Aorta (tissue), 5 donors: ENCODE results near the gene MGAT1. TPM values are rescaled to one million over a fixed set of nuclear protein-coding genes. Genes with fewer than 3 reads are reported as not detected.
"Not testable (repeated sequence)": the region's sequence is repeated elsewhere in the genome, so short reads cannot be mapped to it uniquely, and the experiment has no call there.

ENCODE experiments used
- ATAC-seq: fragments of 200-7000 bp; cut with Tn5 transposase; one replicate; pipeline ENCODE4 v1.9.1; 2022; ENCODE audit warnings: moderate library complexity; ENCODE audit not compliant: low FRiP score
- DNase-seq, 2 donors: peaks; one replicate each; pipeline ENCODE4 v3.0.0-alpha.2; 2020
- H3K27ac ChIP-seq, 2 donors: one replicate each; pipeline ENCODE4 v1.5.1; 2013; ENCODE audit warnings: low read length in 2 of 2, mild to moderate bottlenecking in 2 of 2, moderate library complexity in 2 of 2, control low read depth in 1 of 2, inconsistent platforms in 1 of 2, low read depth in 1 of 2
- H3K27me3 ChIP-seq, 2 donors: one replicate each; pipeline ENCODE4 v1.6.1; 2013; ENCODE audit warnings: control low read depth in 1 of 2, low read length in 1 of 2, mild to moderate bottlenecking in 1 of 2, moderate library complexity in 1 of 2; ENCODE audit not compliant: insufficient read depth in 2 of 2, control insufficient read depth in 1 of 2
- H3K36me3 ChIP-seq, 2 donors: one replicate each; pipeline ENCODE4 v1.6.1; 2013; ENCODE audit warnings: control low read depth in 1 of 2, low read length in 1 of 2, mild to moderate bottlenecking in 1 of 2; ENCODE audit not compliant: insufficient read depth in 2 of 2, control insufficient read depth in 1 of 2
- H3K4me1 ChIP-seq, 2 donors: one replicate each; pipeline ENCODE4 v1.6.1; 2013; ENCODE audit warnings: low read length in 2 of 2, control low read depth in 1 of 2, mild to moderate bottlenecking in 1 of 2, moderate library complexity in 1 of 2; ENCODE audit not compliant: insufficient read depth in 2 of 2, control insufficient read depth in 1 of 2
- H3K4me3 ChIP-seq, 2 donors: one replicate each; pipeline ENCODE4 v1.5.1; 2013; ENCODE audit warnings: low read length in 2 of 2, control low read depth in 1 of 2, mild to moderate bottlenecking in 1 of 2
- H3K9me3 ChIP-seq: one replicate; pipeline ENCODE4 v1.6.1; 2013; ENCODE audit warnings: mild to moderate bottlenecking, low read length; ENCODE audit not compliant: control insufficient read depth
- WGBS, 2 donors: extraction: QIAGEN DNeasy Blood & Tissue Kit; methylation state at CpG; one replicate each; pipeline ENCODE4 v1.1.7; 2013; 5-methylcytosine and 5-hydroxymethylcytosine counted together
- intact Hi-C, 2 donors: fragments of 100-400 bp; cut with DNase I; formaldehyde crosslinking; loops; one replicate each; pipeline versions ENCODE4 v1.14.2 to v1.15.0; 2022
- polyA plus RNA-seq, 2 donors: library from polyadenylated mRNA; stranded (reverse); fragments of 200-250 nt; gene quantifications; one replicate each; pipeline ENCODE4 v1.2.3, GENCODE V29; 2013
- total RNA-seq, 2 donors: library from RNA; stranded (reverse); fragmentation: NEBNext Ultra II Directional; extraction: Animal tissue kit (Norgen Biotek cat#: 25700); gene quantifications; one replicate each; pipeline ENCODE4 v1.2.1, GENCODE V29; 2021
- donor health status: healthy with polysubstance abuse.
- donor health status: Bipolar disorder and iron deficiency.
- donor health status: DM: no; HTN: no; CAD: no.
- donor health status: DM: no; HTN: no; CAD: no.
- donor health status: DM: yes; HTN: yes; CAD: no.

The MGAT1 gene
- total and polyA plus RNA-seq, 4 donors = 60.5 to 180 (median 111) TPM

- H3K4me3 ChIP-seq = no peak overlapping the region
- no peaks in the 10 kb centered on the region for H3K27me3 ChIP-seq
- peak overlapping the region; percentile 43 to 98 for H3K27ac ChIP-seq
- no peaks in the 10 kb centered on the region for H3K9me3 ChIP-seq
- H3K36me3 ChIP-seq = peaks cover 0 to 6% of the 10 kb centered on the region in 2 donors
- 32 to 36% methylated on average over 21 of the region's 21 CpGs for WGBS, 2 donors
- intact Hi-C loops = loop anchor here in 1 of 2 donors (5.0 to 10.0 kb wide), 3 partner anchors 48 to 368 kb away; partner anchors contain the start of gene ZFP62
- H3K4me1 ChIP-seq = peaks cover 0 to 5% of the 10 kb centered on the region in 2 donors
- ATAC-seq = no peak
- DNase-seq = no peak
Observed at GRCh38 chr5:180786531-180787398, 15.8 kb downstream of the MGAT1 start.

- no peaks in the 10 kb centered on the region for H3K27me3 ChIP-seq
- H3K9me3 ChIP-seq = no peaks in the 10 kb centered on the region
- intact Hi-C loops = loop anchor here in 1 of 2 donors (5.0 to 10.0 kb wide), 3 partner anchors 49 to 369 kb away; partner anchors contain the start of gene ZFP62
- peaks cover 0 to 5% of the 10 kb centered on the region in 2 donors for H3K4me1 ChIP-seq
- DNase-seq = no peak
- H3K27ac ChIP-seq = peak overlapping the region; percentile 47 to 98
- H3K4me3 ChIP-seq = no peak overlapping the region
- 5 to 8% methylated on average over 5 of the region's 5 CpGs for WGBS, 2 donors
- peak; percentile 30 for ATAC-seq
- peaks cover 0 to 3% of the 10 kb centered on the region in 2 donors for H3K36me3 ChIP-seq
Observed at GRCh38 chr5:180785794-180786221, 16.8 kb downstream of the MGAT1 start.

- WGBS, 2 donors = 10 to 13% methylated on average over 15 of the region's 15 CpGs
- intact Hi-C loops = loop anchor here in 1 of 2 donors (5.0 to 10.0 kb wide), 3 partner anchors 50 to 370 kb away; partner anchors contain the start of gene ZFP62
- Histone ChIP-seq H3K9me3 (no peaks in the 10 kb centered on the region), H3K4me3 (no peak overlapping the region), H3K36me3 (peaks cover 0 to 2% of the 10 kb centered on the region in 2 donors), H3K27ac (peak overlapping the region; percentile 47 to 98), H3K4me1 (peaks cover 0 to 5% of the 10 kb centered on the region in 2 donors), H3K27me3 (no peaks in the 10 kb centered on the region)
- ATAC-seq (peak; percentile 66), DNase-seq (no peak)
Observed at GRCh38 chr5:180785121-180785781, 17.4 kb downstream of the MGAT1 start.

GRCh38 chr5:180784497-180785097, 18.0 kb downstream of the MGAT1 start:
- DNase-seq (peak; percentile 88 to 91), ATAC-seq (peak; percentile 84)
- peaks cover 0 to 5% of the 10 kb centered on the region in 2 donors for H3K4me1 ChIP-seq
- intact Hi-C loops = loop anchor here in 1 of 2 donors (5.0 to 10.0 kb wide), 3 partner anchors 50 to 370 kb away; partner anchors contain the start of gene ZFP62
- H3K27ac ChIP-seq = no peak overlapping the region
- no peaks in the 10 kb centered on the region for H3K27me3 ChIP-seq
- H3K36me3 ChIP-seq = no peaks in the 10 kb centered on the region
- H3K4me3 ChIP-seq = no peak overlapping the region
- H3K9me3 ChIP-seq = no peaks in the 10 kb centered on the region
- 25 to 28% methylated on average over 13 of the region's 13 CpGs for WGBS, 2 donors

GRCh38 chr5:180783340-180784052, 19.1 kb downstream of the MGAT1 start:
- 77 to 85% methylated on average over 12 of the region's 12 CpGs for WGBS, 2 donors
- H3K4me1 ChIP-seq = peaks cover 0 to 5% of the 10 kb centered on the region in 2 donors
- no peaks in the 10 kb centered on the region for H3K27me3 ChIP-seq
- H3K36me3 ChIP-seq = no peaks in the 10 kb centered on the region
- no peaks in the 10 kb centered on the region for H3K9me3 ChIP-seq
- intact Hi-C loops = loop anchor here in 1 of 2 donors (10.0 kb wide), 2 partner anchors 51 to 371 kb away; no protein-coding TSS in a partner anchor
- DNase-seq = no peak
- H3K4me3 ChIP-seq = no peak overlapping the region
- ATAC-seq = no peak
- H3K27ac ChIP-seq = no peak overlapping the region

- ATAC-seq (no peak), DNase-seq (no peak)
- H3K36me3 ChIP-seq = no peaks in the 10 kb centered on the region
- no peak overlapping the region for H3K4me3 ChIP-seq
- H3K27ac ChIP-seq = no peak overlapping the region
- WGBS, 2 donors = 87 to 92% methylated on average over 2 of the region's 2 CpGs
- H3K4me1 ChIP-seq = peaks cover 0 to 5% of the 10 kb centered on the region in 2 donors
- H3K27me3 ChIP-seq = no peaks in the 10 kb centered on the region
- H3K9me3 ChIP-seq = no peaks in the 10 kb centered on the region
- intact Hi-C loops = loop anchor here in 1 of 2 donors (10.0 kb wide), 2 partner anchors 52 to 372 kb away; no protein-coding TSS in a partner anchor
Observed at GRCh38 chr5:180782748-180783147, 19.9 kb downstream of the MGAT1 start.

GRCh38 chr5:180781900-180782326, 20.7 kb downstream of the MGAT1 start:
- not testable (repeated sequence) for H3K36me3 ChIP-seq, DNase-seq, H3K9me3 ChIP-seq, H3K27ac ChIP-seq, H3K4me1 ChIP-seq, H3K27me3 ChIP-seq, ATAC-seq, H3K4me3 ChIP-seq
- intact Hi-C loops = loop anchor here in 1 of 2 donors (10.0 kb wide), 2 partner anchors 53 to 373 kb away; no protein-coding TSS in a partner anchor
- 84 to 92% methylated on average over 14 of the region's 14 CpGs for WGBS, 2 donors
